H9 (cell line): ENCODE measurements around the gene LETMD1. TPM values are rescaled to one million over a fixed set of nuclear protein-coding genes. Genes with fewer than 3 reads are reported as not detected.

Experiments
- DNase-seq: peaks from one replicate; pipeline ENCODE4 v3.0.0-alpha.2; 2017
- H2AFZ ChIP-seq: one replicate; pipeline ENCODE4 v1.6.1; 2013; ENCODE audit warnings: mild to moderate bottlenecking, low read length, control low read depth, moderate library complexity
- H2AK5ac ChIP-seq: 2 replicates; pipeline ENCODE4 v1.6.1; 2013; ENCODE audit warnings: low read length, control low read depth, mixed read lengths; ENCODE audit not compliant: insufficient read length
- H2BK120ac ChIP-seq: one replicate; pipeline ENCODE4 v1.6.1; 2013; ENCODE audit warnings: low read depth, mild to moderate bottlenecking, low read length, control low read depth, inconsistent platforms; ENCODE audit not compliant: poor library complexity, severe bottlenecking
- H2BK12ac ChIP-seq: 2 replicates; pipeline ENCODE4 v1.6.1; 2013; ENCODE audit warnings: low read length, control low read depth, mixed read lengths, low read depth; ENCODE audit not compliant: insufficient read length
- H2BK15ac ChIP-seq: 2 replicates; pipeline ENCODE4 v1.6.1; 2013; ENCODE audit warnings: low read depth, low read length, control low read depth
- H2BK20ac ChIP-seq: one replicate; pipeline ENCODE4 v1.6.1; 2013; ENCODE audit warnings: low read depth, mild to moderate bottlenecking, low read length, control low read depth, inconsistent platforms; ENCODE audit not compliant: poor library complexity, severe bottlenecking
- H2BK5ac ChIP-seq: 2 replicates; pipeline ENCODE4 v1.6.1; 2013; ENCODE audit warnings: low read length, control low read depth, mixed read lengths; ENCODE audit not compliant: insufficient read length
- H3K14ac ChIP-seq: 2 replicates; pipeline ENCODE4 v1.6.1; 2013; ENCODE audit warnings: low read length, control low read depth; ENCODE audit not compliant: insufficient read depth
- H3K18ac ChIP-seq: 2 replicates; pipeline ENCODE4 v1.6.1; 2013; ENCODE audit warnings: low read depth, mild to moderate bottlenecking, mixed read lengths, low read length, control low read depth; ENCODE audit not compliant: insufficient read length
- H3K23ac ChIP-seq: 2 replicates; pipeline ENCODE4 v1.6.1; 2013; ENCODE audit warnings: low read length, control low read depth, mixed read lengths, low read depth; ENCODE audit not compliant: insufficient read length
- H3K23me2 ChIP-seq: 2 replicates; pipeline ENCODE4 v1.6.1; 2013; ENCODE audit warnings: low read depth, mild to moderate bottlenecking, mixed read lengths, low read length, control low read depth; ENCODE audit not compliant: insufficient read length, poor library complexity, severe bottlenecking
- H3K27ac ChIP-seq: 2 replicates; pipeline ENCODE4 v1.5.1; 2013; ENCODE audit warnings: low read length, control low read depth, mixed read lengths, low read depth; ENCODE audit not compliant: insufficient read length
- H3K27me3 ChIP-seq: 2 replicates; pipeline ENCODE4 v1.6.1; 2013; ENCODE audit warnings: low read length, control low read depth, inconsistent platforms; ENCODE audit not compliant: insufficient read depth
- H3K4ac ChIP-seq: 2 replicates; pipeline ENCODE4 v1.6.1; 2013; ENCODE audit warnings: low read depth, mild to moderate bottlenecking, control low read depth, inconsistent platforms, low read length, moderate library complexity
- H3K4me1 ChIP-seq: 2 replicates; pipeline ENCODE4 v1.6.1; 2013; ENCODE audit warnings: low read length, control low read depth, inconsistent platforms; ENCODE audit not compliant: insufficient read depth
- H3K4me2 ChIP-seq: 2 replicates; pipeline ENCODE4 v1.6.1; 2013; ENCODE audit warnings: low read length, control low read depth, mixed read lengths; ENCODE audit not compliant: insufficient read length, insufficient read depth
- H3K56ac ChIP-seq: 2 replicates; pipeline ENCODE4 v1.6.1; 2013; ENCODE audit warnings: low read depth, mild to moderate bottlenecking, mixed read lengths, low read length, control low read depth; ENCODE audit not compliant: insufficient read length
- H3K79me1 ChIP-seq: 2 replicates; pipeline ENCODE4 v1.6.1; 2013; ENCODE audit warnings: low read depth, mild to moderate bottlenecking, moderate library complexity, low read length, control low read depth, inconsistent platforms; ENCODE audit not compliant: insufficient read depth, poor library complexity, severe bottlenecking
- H3K79me2 ChIP-seq: 2 replicates; pipeline ENCODE4 v1.6.1; 2013; ENCODE audit warnings: low read length, control low read depth, inconsistent platforms; ENCODE audit not compliant: insufficient read depth
- H3K9ac ChIP-seq: 2 replicates; pipeline ENCODE4 v1.6.1; 2013; ENCODE audit warnings: low read length, control low read depth, mixed read lengths; ENCODE audit not compliant: insufficient read length; ENCODE audit errors: extremely low read depth
- H3K9me3 ChIP-seq: one replicate; pipeline ENCODE4 v1.6.1; 2013; ENCODE audit warnings: low read depth, low read length, inconsistent platforms; ENCODE audit not compliant: control insufficient read depth
- H3T11ph ChIP-seq: one replicate; pipeline ENCODE4 v1.6.1; 2013; ENCODE audit warnings: mild to moderate bottlenecking, low read length, control low read depth, inconsistent platforms
- H4K20me1 ChIP-seq: one replicate; pipeline ENCODE4 v1.6.1; 2013; ENCODE audit not compliant: control insufficient read depth, insufficient read length, insufficient read depth
- H4K5ac ChIP-seq: 2 replicates; pipeline ENCODE4 v1.6.1; 2013; ENCODE audit warnings: low read depth, mild to moderate bottlenecking, mixed read lengths, low read length, control low read depth; ENCODE audit not compliant: insufficient read length
- H4K8ac ChIP-seq: replicated peaks from 2 replicates; pipeline ENCODE4 v1.6.1; 2013; ENCODE audit warnings: low read length, control low read depth, mixed read lengths, low read depth; ENCODE audit not compliant: insufficient read length
- H4K91ac ChIP-seq: 2 replicates; pipeline ENCODE4 v1.6.1; 2013; ENCODE audit warnings: low read depth, mild to moderate bottlenecking, moderate library complexity, mixed read lengths, low read length, control low read depth; ENCODE audit not compliant: insufficient read length
- H3K27ac Mint-ChIP-seq, 3 experiments: 2 replicates in 2 of 3; 3 replicates in 1 of 3; pipeline ENCODE4 v1.8.0; 2020 to 2021; ENCODE audit warnings: mixed read lengths in 3 of 3, mild to moderate bottlenecking in 1 of 3, moderate library complexity in 1 of 3
- H3K27me3 Mint-ChIP-seq: 2 replicates; pipeline ENCODE4 v1.8.0; 2021; ENCODE audit warnings: low read depth, mild to moderate bottlenecking, moderate library complexity, mixed read lengths
- H3K36me3 Mint-ChIP-seq, 3 experiments: 2 replicates in 2 of 3; 3 replicates in 1 of 3; pipeline ENCODE4 v1.8.0; 2020 to 2021; ENCODE audit warnings: low read depth in 3 of 3, mixed read lengths in 3 of 3; ENCODE audit not compliant: insufficient read depth in 1 of 3
- H3K4me1 Mint-ChIP-seq, 2 experiments: 2 replicates each; pipeline ENCODE4 v1.8.0; 2020; ENCODE audit warnings: mixed read lengths in 2 of 2
- H3K4me3 Mint-ChIP-seq, 2 experiments: 2 replicates in 1 of 2; 3 replicates in 1 of 2; pipeline ENCODE4 v1.8.0; 2020 to 2021; ENCODE audit warnings: mild to moderate bottlenecking in 2 of 2, mixed read lengths in 2 of 2, moderate library complexity in 1 of 2
- H3K9me3 Mint-ChIP-seq, 2 experiments: 2 replicates in 1 of 2; 3 replicates in 1 of 2; pipeline ENCODE4 v1.8.0; 2020; ENCODE audit warnings: mild to moderate bottlenecking in 2 of 2, mixed read lengths in 2 of 2, moderate library complexity in 1 of 2
- WGBS: extraction: QIAGEN DNeasy Blood & Tissue Kit; methylation state at CpG from one replicate; pipeline ENCODE4 v1.1.7; 2013; ENCODE audit warnings: missing lambda C conversion rate, low lambda C conversion rate, mixed read lengths; ENCODE audit not compliant: insufficient read length; ENCODE audit errors: extremely low coverage; 5-methylcytosine and 5-hydroxymethylcytosine counted together
- total RNA-seq: library from RNA; stranded (reverse); gene quantifications from 2 replicates; pipeline ENCODE4 v1.2.1, GENCODE V29; 2021
- TF ChIP-seq, protein P1 (sequence below): fragments of 200-600 bp; sonication (generic); conservative IDR thresholded peaks from 3 replicates; pipeline ENCODE4 v1.8.0; 2021; ENCODE audit warnings: antibody characterized with exemption, mild to moderate bottlenecking

The LETMD1 gene
- total RNA-seq, 1 experiment from 2014 or later, result 34.9 TPM

DNA sequence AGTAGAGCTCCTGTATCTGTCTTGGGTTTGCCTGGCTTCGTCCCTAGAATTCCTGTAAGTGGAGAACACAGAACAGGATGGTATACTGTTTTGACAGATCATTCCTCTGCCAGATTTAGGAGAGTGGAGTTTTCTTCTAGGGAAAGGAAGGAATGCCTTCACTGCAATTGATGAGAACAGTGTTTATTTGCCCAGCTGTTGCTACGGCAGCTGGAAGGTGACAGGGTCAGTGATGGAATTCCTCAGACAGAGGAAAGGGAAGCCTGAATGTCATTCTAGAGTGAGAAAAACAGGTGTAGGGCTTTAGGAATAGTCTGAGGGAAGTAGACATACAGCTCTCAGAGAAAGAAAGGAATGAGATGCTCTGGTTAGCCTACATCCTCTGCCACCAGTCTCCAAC lies 23.5 kb downstream of the LETMD1 start:
- H2AFZ ChIP-seq, result no peak overlapping the region
- no peaks in the 10 kb centered on the region for H3K9me3 Mint-ChIP-seq
- no peaks in the 10 kb centered on the region for H3K4me1 Mint-ChIP-seq
- WGBS, result no CpG with 5 or more reads among the region's 2 CpGs
- no peak overlapping the region for H3K14ac ChIP-seq
- no peaks in the 10 kb centered on the region for H3K9me3 ChIP-seq
- no peaks in the 10 kb centered on the region for H3K27me3 ChIP-seq
- no peak for DNase-seq
- no peak overlapping the region for H2BK15ac ChIP-seq
- H3K4me2 ChIP-seq, result no peak overlapping the region
- H2BK5ac ChIP-seq, result no peak overlapping the region
- no peak overlapping the region for H3K27ac Mint-ChIP-seq
- no peak overlapping the region for H3K4me3 Mint-ChIP-seq
- H3K79me1 ChIP-seq, result no peaks in the 10 kb centered on the region
- H2BK12ac ChIP-seq, result no peak overlapping the region
- H2AK5ac ChIP-seq, result no peak overlapping the region
- no peaks in the 10 kb centered on the region for H3K27me3 Mint-ChIP-seq
- no peaks in the 10 kb centered on the region for H3K4me1 ChIP-seq
- H3K79me2 ChIP-seq, result 0 out of 2 replicates have a peak, but pooled peaks cover 3% of the 10 kb centered on the region
- H3K27ac ChIP-seq, result no peak overlapping the region
- H4K91ac ChIP-seq, result no peak overlapping the region
- H3K9ac ChIP-seq, result no peak overlapping the region
- no peak overlapping the region for H3K23ac ChIP-seq
- no peak overlapping the region for H4K5ac ChIP-seq
- H3T11ph ChIP-seq, result no peak overlapping the region
- H3K18ac ChIP-seq, result no peak overlapping the region
- H2BK20ac ChIP-seq, result no peak overlapping the region
- H3K23me2 ChIP-seq, result no peaks in the 10 kb centered on the region
- H4K20me1 ChIP-seq, result no peaks in the 10 kb centered on the region
- no peak overlapping the region for H2BK120ac ChIP-seq
- TF ChIP-seq, protein P1, sequence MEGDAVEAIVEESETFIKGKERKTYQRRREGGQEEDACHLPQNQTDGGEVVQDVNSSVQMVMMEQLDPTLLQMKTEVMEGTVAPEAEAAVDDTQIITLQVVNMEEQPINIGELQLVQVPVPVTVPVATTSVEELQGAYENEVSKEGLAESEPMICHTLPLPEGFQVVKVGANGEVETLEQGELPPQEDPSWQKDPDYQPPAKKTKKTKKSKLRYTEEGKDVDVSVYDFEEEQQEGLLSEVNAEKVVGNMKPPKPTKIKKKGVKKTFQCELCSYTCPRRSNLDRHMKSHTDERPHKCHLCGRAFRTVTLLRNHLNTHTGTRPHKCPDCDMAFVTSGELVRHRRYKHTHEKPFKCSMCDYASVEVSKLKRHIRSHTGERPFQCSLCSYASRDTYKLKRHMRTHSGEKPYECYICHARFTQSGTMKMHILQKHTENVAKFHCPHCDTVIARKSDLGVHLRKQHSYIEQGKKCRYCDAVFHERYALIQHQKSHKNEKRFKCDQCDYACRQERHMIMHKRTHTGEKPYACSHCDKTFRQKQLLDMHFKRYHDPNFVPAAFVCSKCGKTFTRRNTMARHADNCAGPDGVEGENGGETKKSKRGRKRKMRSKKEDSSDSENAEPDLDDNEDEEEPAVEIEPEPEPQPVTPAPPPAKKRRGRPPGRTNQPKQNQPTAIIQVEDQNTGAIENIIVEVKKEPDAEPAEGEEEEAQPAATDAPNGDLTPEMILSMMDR, result no peak
- H3K4ac ChIP-seq, result no peak overlapping the region
- H3K56ac ChIP-seq, result no peak overlapping the region
- no peak overlapping the region for H4K8ac ChIP-seq
- peaks cover 30 to 69% (median 64%) of the 10 kb centered on the region in 3 experiments for H3K36me3 Mint-ChIP-seq
